HTERT RPE-1 (cell line): ENCODE measurements around the gene PSMA7.

Source experiments
- in situ Hi-C: fragments of 300-500 bp; cut with MboI; formaldehyde crosslinking; loops from 4 replicates; pipeline ENCODE4 v1.14.3; 2020; ENCODE audit warnings: low sequenced_read_pairs

The PSMA7 gene

GRCh38 chr20:62096421-62097380 lies 46.5 kb downstream of the PSMA7 start:
- in situ Hi-C loops, result no loop called here

DNA sequence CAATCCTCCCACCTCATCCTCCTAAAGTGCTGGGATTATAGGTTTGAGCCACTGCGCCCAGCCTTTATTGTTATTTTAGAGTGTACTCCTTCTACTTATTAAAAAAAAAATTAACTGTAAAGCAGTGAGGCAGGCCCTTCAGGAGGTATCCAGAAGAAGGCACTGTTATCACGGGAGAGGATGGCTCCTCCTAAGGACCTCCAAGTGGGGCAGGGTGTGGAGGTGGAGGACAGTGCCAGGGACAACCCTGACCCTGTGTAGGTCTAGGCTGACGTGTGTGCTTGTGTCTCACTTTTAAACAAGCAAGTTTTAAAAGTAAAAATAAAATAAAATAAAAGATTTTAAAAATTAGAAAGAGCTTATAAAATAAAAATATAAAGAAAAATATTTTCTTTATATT lies 53.8 kb downstream of the PSMA7 start:
- in situ Hi-C loops, result no loop called here

GRCh38 chr20:62088258-62089127 lies 54.7 kb downstream of the PSMA7 start:
- in situ Hi-C loops, result no loop called here

DNA sequence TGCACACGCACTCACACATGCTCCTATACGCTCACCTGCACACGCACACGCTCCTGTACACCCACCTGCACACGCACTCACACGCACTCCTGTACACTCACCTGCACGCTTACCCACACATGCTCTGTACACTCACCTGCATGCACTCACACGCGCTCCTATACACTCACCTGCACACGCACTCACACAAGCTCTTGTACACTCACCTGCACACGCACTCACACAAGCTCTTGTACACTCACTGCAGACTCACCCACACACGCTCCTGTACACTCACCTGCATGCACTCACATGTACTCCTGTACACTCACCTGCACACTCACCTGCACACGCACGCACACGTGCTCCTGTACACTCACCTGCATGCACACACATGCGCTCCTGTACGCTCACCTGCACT lies 55.6 kb downstream of the PSMA7 start:
- in situ Hi-C loops, result no loop called here

DNA sequence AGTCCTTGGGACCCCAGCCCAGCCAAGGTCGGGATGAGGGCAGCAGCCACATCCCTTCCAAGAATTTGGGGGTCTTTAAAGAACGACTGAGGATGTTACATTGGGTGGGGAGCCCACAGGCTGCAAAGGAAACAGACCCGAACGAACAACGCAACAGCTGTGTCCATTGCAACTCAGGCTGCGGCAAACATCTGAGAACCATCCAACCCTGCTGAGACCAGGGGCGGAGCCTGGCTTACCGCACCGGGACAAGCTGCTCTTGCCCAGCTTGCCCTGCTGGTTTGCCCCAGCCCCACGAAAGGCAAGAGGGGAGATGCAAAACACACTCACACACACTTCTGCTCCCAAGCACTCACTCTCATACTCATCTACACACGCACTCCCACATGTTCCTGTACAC lies 56.0 kb downstream of the PSMA7 start:
- in situ Hi-C loops, result no loop called here
